Epithelial cell of esophagus (primary cell): ENCODE measurements around the gene ARHGEF19.
A peak's percentile ranks its signal among the peaks of the same experiment; 100 is the strongest.
"Not testable (repeated sequence)": the region's sequence is repeated elsewhere in the genome, so short reads cannot be mapped to it uniquely, and the experiment has no call there.

Experiments
- DNase-seq: peaks from one replicate; pipeline ENCODE4 v3.0.0; 2010; ENCODE audit warnings: low read depth
- H3K4me3 ChIP-seq: 2 replicates; pipeline ENCODE4 v1.5.1; 2011; ENCODE audit warnings: mild to moderate bottlenecking, low read length, control low read depth
- TF ChIP-seq, protein P1 (sequence below): IDR thresholded peaks from 2 replicates; pipeline ENCODE4 v1.5.1; 2011; ENCODE audit warnings: low read depth, mild to moderate bottlenecking, low read length, control low read depth, inconsistent platforms; ENCODE audit not compliant: insufficient read depth; ENCODE audit errors: missing control alignments

ARHGEF19 gene

DNA sequence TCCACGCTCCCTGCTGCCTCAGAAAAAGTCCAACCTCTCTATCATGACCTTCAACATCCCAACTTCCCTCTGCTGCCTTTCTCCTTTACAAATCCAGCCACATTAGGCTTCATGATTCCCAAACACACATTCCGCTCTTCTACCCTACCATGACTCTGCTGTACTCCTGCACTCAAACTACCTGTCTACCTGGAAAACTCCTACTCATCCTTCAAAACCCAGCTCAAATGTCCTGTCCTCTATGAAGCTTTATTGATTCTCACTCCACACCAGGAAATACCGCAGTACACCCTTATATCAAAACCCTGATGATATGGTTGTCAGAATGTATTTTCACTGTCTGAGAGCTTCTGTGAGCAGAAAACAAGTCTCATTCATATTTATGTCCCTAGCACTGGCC, 8.9 kb downstream of the ARHGEF19 start:
- DNase-seq: no peak
- H3K4me3 ChIP-seq: no peak overlapping the region
- TF ChIP-seq, protein P1, sequence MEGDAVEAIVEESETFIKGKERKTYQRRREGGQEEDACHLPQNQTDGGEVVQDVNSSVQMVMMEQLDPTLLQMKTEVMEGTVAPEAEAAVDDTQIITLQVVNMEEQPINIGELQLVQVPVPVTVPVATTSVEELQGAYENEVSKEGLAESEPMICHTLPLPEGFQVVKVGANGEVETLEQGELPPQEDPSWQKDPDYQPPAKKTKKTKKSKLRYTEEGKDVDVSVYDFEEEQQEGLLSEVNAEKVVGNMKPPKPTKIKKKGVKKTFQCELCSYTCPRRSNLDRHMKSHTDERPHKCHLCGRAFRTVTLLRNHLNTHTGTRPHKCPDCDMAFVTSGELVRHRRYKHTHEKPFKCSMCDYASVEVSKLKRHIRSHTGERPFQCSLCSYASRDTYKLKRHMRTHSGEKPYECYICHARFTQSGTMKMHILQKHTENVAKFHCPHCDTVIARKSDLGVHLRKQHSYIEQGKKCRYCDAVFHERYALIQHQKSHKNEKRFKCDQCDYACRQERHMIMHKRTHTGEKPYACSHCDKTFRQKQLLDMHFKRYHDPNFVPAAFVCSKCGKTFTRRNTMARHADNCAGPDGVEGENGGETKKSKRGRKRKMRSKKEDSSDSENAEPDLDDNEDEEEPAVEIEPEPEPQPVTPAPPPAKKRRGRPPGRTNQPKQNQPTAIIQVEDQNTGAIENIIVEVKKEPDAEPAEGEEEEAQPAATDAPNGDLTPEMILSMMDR: no peak

DNA sequence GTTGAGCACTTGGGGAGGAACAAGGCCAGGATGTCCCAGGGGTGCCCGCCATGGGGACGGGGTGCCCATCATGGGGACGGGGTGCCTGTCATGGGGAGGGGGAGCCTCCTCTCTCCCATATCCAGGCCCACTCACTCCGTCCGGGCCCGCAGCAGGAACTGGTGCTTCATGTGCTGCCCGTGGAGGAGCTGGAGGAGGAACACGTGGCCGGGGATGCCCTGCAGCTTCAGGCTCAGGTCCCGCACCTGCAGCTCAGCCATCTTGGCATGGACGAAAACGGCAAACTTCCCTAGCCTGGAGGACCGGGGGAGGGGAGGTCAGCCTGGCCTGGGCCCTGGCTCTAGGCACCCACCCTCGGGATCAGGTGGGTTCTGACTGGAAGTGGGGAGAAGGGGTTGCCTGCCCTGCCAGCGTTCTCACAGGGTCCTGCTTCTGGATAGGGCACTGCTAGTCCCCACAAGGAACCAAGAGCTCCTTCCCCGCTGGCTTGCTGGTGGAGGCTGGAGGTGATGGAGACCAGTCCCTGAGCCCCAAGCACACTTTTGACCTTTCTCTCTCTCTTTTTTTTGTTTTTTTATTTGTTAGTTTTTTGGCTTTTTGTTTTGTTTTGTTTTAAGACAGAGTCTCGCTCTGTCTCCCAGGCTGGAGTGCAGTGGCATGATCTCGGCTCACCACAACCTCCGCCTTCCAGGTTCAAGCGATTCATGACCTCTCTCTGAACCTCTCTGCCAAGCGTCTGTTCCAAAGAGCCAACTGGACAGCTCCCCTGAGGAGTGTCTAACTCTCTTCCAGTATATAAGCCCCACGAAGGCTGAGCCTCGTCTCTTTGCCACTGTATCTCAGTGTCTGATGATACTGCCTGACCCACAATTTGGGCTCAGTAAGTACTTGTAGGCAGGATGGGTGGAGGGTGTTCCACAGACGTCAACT, 9.9 kb downstream of the ARHGEF19 start:
- H3K4me3 ChIP-seq: no peak overlapping the region
- TF ChIP-seq, protein P1: no peak
- no peak for DNase-seq

DNA sequence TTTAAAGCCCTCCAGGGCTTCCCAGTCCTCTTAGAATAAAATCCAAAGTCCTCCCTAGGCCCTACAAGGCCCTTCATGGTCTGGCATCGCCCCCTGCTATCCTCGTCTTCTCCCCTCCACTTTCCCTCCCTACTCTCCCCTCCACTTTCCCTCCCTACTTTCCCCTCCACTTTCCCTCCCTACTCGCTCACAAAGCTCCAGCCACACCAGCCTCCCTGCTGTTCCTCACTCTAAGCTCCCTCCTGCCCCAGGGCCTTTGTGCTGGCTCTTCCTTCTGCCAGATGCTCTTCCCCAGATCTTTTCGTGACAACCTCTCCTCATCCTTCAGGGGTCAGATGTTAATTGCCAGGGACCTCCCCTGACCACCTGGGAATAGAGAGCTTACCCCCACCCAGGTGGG, 12.8 kb downstream of the ARHGEF19 start:
- H3K4me3 ChIP-seq: no peak overlapping the region
- no peak for DNase-seq
- TF ChIP-seq, protein P1: no peak

DNA sequence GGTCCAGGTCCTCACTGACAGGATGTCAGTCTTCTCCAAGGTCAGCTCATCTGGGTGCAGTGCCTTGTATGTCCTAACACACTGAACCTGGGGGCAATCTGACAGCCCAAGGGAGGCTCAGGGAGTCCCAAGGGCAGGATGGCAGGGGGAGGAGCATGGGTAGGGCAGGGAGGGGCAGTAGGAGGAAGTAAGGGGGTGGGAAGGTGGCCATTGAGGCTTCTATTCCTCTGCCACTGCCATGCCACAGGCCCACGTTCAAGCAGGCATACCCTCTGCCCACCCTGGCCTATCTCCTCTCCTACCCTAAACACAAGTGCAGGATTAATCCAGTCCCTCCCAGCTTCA, 13.3 kb downstream of the ARHGEF19 start:
- H3K4me3 ChIP-seq: no peak overlapping the region
- no peak for DNase-seq
- TF ChIP-seq, protein P1: no peak

DNA sequence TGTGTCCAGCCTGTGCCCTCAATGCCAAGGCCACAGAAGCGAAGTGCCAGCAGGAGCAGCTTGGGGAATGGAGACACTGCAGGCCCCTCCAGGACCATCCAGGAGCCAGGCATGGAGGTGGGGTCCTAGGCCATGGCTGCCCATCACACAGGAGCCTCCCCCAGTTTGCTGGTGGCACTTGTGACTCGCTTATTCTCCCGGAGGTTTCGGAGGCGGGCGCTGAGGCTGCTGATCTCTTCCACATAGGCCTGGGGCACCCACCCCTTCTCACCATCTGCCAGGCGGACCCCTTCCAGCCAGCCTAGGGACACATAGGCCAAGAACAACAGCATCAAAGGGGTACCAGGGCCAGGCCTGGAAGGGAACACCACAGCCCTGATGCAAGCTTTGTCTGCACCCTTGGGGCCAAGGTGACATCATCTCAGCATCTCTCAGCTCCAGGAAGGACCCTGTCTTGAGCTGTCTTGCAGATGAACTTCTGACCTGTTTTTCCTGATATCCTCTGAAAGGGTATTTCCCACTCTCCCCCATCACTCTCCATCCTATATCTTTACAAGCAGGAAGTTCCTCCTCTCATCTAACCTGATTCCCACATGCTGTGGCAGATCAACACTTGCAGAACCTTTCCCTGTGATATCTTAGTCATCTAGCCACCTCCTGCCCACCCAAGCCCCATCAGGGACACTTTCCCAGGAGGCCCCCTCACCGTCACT, 13.9 kb downstream of the ARHGEF19 start:
- TF ChIP-seq, protein P1: no peak
- DNase-seq: peak; percentile 25
- H3K4me3 ChIP-seq: no peak overlapping the region

DNA sequence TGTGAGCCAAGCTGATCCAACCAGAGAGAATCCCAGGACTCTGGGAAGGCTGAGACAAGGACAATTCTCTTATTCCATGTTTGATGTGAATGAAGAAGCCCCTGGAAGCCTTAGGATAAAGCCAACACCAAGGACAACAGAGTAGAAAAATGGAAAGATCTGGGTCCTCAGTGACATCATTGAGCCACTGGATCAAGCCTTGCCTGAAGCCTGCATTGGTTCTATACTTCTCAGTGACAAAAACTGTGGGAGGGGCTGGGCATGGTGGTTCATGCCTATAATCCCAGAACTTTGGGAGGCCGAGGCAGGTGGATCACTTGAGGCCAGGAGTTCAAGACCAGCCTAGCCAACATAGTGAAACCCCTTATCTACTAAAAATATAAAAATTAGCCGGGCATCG, 15.6 kb downstream of the ARHGEF19 start:
- no peak overlapping the region for H3K4me3 ChIP-seq
- no peak for DNase-seq
- TF ChIP-seq, protein P1: no peak

DNA sequence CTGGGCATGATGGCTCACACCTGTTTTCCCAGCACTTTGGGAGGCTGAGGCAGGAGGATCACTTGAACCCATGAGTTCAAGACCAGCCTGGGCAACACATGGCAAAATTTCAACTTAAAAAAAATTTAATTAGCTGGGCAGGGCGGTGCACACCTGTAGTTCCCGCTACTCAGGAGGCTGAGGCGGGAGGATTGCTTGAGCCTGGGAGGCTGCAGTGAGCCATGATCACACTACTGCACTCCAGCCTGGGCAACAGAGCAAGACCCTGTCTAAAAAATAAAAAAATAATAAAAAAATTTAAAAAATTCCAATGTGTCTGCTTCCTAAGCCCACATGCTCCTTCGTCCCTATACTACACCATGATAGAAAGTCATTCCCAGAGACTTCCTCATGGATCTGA, 16.3 kb downstream of the ARHGEF19 start:
- H3K4me3 ChIP-seq, DNase-seq: not testable (repeated sequence)
